ENCODE measurements around the gene BRD3OS.

BRD3OS gene

GRCh38 chr9:134050726-134051125 is 25.4 kb downstream of the BRD3OS start:
- DNase-seq (ENCODE audit: low spot score): no peak
- no peak for TF ChIP-seq CTCF (IDR thresholded peaks at IDR 0.05; ENCODE audit: extremely low read depth, insufficient read depth, missing control alignments)
- in situ Hi-C loops (cut with MboI; ENCODE audit: low pct_unique_long_range_greater_than_20kb, low sequenced_read_pairs, unreplicated experiment): no loop called here

GRCh38 chr9:134051319-134051718 is 26.0 kb downstream of the BRD3OS start:
- in situ Hi-C loops (cut with MboI; ENCODE audit: low pct_unique_long_range_greater_than_20kb, low sequenced_read_pairs, unreplicated experiment): no loop called here
- no peak for TF ChIP-seq CTCF (IDR thresholded peaks at IDR 0.05; ENCODE audit: extremely low read depth, insufficient read depth, missing control alignments)
- DNase-seq (ENCODE audit: low spot score): no peak

GRCh38 chr9:134052491-134052890 is 27.2 kb downstream of the BRD3OS start:
- no peak for DNase-seq (ENCODE audit: low spot score)
- TF ChIP-seq CTCF (IDR thresholded peaks at IDR 0.05; ENCODE audit: extremely low read depth, insufficient read depth, missing control alignments): no peak
- in situ Hi-C loops (cut with MboI; ENCODE audit: low pct_unique_long_range_greater_than_20kb, low sequenced_read_pairs, unreplicated experiment): no loop called here

- TF ChIP-seq CTCF (IDR thresholded peaks at IDR 0.05; ENCODE audit: extremely low read depth, insufficient read depth, missing control alignments): no peak
- in situ Hi-C loops (cut with MboI; ENCODE audit: low pct_unique_long_range_greater_than_20kb, low sequenced_read_pairs, unreplicated experiment): no loop called here
- DNase-seq (ENCODE audit: low spot score): no peak
Observed at GRCh38 chr9:134052941-134053340, 27.7 kb downstream of the BRD3OS start.

- DNase-seq (ENCODE audit: low spot score): no peak
- in situ Hi-C loops (cut with MboI; ENCODE audit: low pct_unique_long_range_greater_than_20kb, low sequenced_read_pairs, unreplicated experiment): no loop called here
- no peak for TF ChIP-seq CTCF (IDR thresholded peaks at IDR 0.05; ENCODE audit: extremely low read depth, insufficient read depth, missing control alignments)
Observed at GRCh38 chr9:134053401-134053871, 28.2 kb downstream of the BRD3OS start.

GRCh38 chr9:134053941-134054761 is 28.9 kb downstream of the BRD3OS start:
- no peak for DNase-seq (ENCODE audit: low spot score)
- no peak for TF ChIP-seq CTCF (IDR thresholded peaks at IDR 0.05; ENCODE audit: extremely low read depth, insufficient read depth, missing control alignments)
- in situ Hi-C loops (cut with MboI; ENCODE audit: low pct_unique_long_range_greater_than_20kb, low sequenced_read_pairs, unreplicated experiment): no loop called here

Measured in GM13977 (cell line).